Astrocyte (in vitro differentiated cells and primary cell): ENCODE measurements around the gene ETFA. TPM values are rescaled to one million over a fixed set of nuclear protein-coding genes. Genes with fewer than 3 reads are reported as not detected.
A peak's percentile ranks its signal among the peaks of the same experiment; 100 is the strongest.

Experiments
- DNase-seq: peaks from one replicate; pipeline ENCODE4 v3.0.0-alpha.2; 2010; ENCODE audit warnings: low read depth
- FAIRE-seq: peaks from 2 replicates; lab custom pipeline; 2011; peaks lifted over from hg19 to GRCh38; lab: Jason Lieb, UNC
- H2AFZ ChIP-seq: 2 replicates; pipeline ENCODE4 v1.6.0; 2012; ENCODE audit warnings: low read depth, low read length, inconsistent platforms
- H3K27ac ChIP-seq: 2 replicates; pipeline ENCODE4 v1.5.1; 2011; ENCODE audit warnings: low read depth, low read length, inconsistent platforms
- H3K27me3 ChIP-seq: 2 replicates; pipeline ENCODE4 v1.6.0; 2011; ENCODE audit warnings: low read length, inconsistent platforms; ENCODE audit not compliant: insufficient read depth
- H3K36me3 ChIP-seq: 2 replicates; pipeline ENCODE4 v1.5.1; 2011; ENCODE audit warnings: low read length, inconsistent platforms; ENCODE audit not compliant: insufficient read depth
- H3K4me1 ChIP-seq: 2 replicates; pipeline ENCODE4 v1.5.1; 2011; ENCODE audit warnings: low read length, inconsistent platforms; ENCODE audit not compliant: insufficient read depth
- H3K4me2 ChIP-seq: 2 replicates; pipeline ENCODE4 v1.6.0; 2012; ENCODE audit warnings: low read length, inconsistent platforms
- H3K4me3 ChIP-seq: 2 replicates; pipeline ENCODE4 v1.5.1; 2011; ENCODE audit warnings: low read depth, mild to moderate bottlenecking, low read length, inconsistent platforms; ENCODE audit not compliant: insufficient read depth
- H3K79me2 ChIP-seq: 2 replicates; pipeline ENCODE4 v1.6.0; 2012; ENCODE audit warnings: mild to moderate bottlenecking, low read length, inconsistent platforms; ENCODE audit not compliant: insufficient read depth
- H3K9ac ChIP-seq: 2 replicates; pipeline ENCODE4 v1.6.0; 2012; ENCODE audit warnings: mild to moderate bottlenecking, low read length, inconsistent platforms
- H3K9me3 ChIP-seq: 2 replicates; pipeline ENCODE4 v1.5.1; 2012; ENCODE audit warnings: low read depth, mild to moderate bottlenecking, low read length, inconsistent platforms; ENCODE audit not compliant: insufficient read depth
- H4K20me1 ChIP-seq: 2 replicates; pipeline ENCODE4 v1.6.0; 2012; ENCODE audit warnings: low read length, inconsistent platforms; ENCODE audit not compliant: insufficient read depth
- H3K27ac Mint-ChIP-seq: one replicate; pipeline ENCODE4 v1.8.0; 2021; ENCODE audit warnings: mild to moderate bottlenecking, mixed read lengths; ENCODE audit not compliant: unreplicated experiment
- H3K27me3 Mint-ChIP-seq: one replicate; pipeline ENCODE4 v1.8.0; 2021; ENCODE audit warnings: low read depth, mixed read lengths; ENCODE audit not compliant: unreplicated experiment
- H3K36me3 Mint-ChIP-seq: one replicate; pipeline ENCODE4 v1.8.0; 2021; ENCODE audit warnings: low read depth, mixed read lengths; ENCODE audit not compliant: unreplicated experiment
- H3K4me1 Mint-ChIP-seq: one replicate; pipeline ENCODE4 v1.8.0; 2021; ENCODE audit warnings: low read depth, mixed read lengths; ENCODE audit not compliant: unreplicated experiment
- H3K4me3 Mint-ChIP-seq: one replicate; pipeline ENCODE4 v1.8.0; 2021; ENCODE audit warnings: mild to moderate bottlenecking, moderate library complexity, mixed read lengths; ENCODE audit not compliant: unreplicated experiment
- H3K9me3 Mint-ChIP-seq: one replicate; pipeline ENCODE4 v1.8.0; 2021; ENCODE audit warnings: mild to moderate bottlenecking, mixed read lengths; ENCODE audit not compliant: unreplicated experiment
- EZH2 ChIP-seq: IDR thresholded peaks from 2 replicates; pipeline ENCODE4 v1.6.1; 2012; ENCODE audit warnings: mild to moderate bottlenecking, low read length, inconsistent platforms; ENCODE audit not compliant: insufficient read depth
- total RNA-seq: library from RNA; stranded (reverse); gene quantifications from 2 replicates; pipeline ENCODE4 v1.2.1, GENCODE V29; 2021
- TF ChIP-seq, protein P1 (sequence below): IDR thresholded peaks from 2 replicates; pipeline ENCODE4 v1.5.1; 2011; ENCODE audit warnings: low read depth, mild to moderate bottlenecking, inconsistent platforms, low read length, moderate library complexity; ENCODE audit not compliant: insufficient read depth

Gene ETFA
- total RNA-seq, 1 donor from 2014 or later = 126 TPM

DNA sequence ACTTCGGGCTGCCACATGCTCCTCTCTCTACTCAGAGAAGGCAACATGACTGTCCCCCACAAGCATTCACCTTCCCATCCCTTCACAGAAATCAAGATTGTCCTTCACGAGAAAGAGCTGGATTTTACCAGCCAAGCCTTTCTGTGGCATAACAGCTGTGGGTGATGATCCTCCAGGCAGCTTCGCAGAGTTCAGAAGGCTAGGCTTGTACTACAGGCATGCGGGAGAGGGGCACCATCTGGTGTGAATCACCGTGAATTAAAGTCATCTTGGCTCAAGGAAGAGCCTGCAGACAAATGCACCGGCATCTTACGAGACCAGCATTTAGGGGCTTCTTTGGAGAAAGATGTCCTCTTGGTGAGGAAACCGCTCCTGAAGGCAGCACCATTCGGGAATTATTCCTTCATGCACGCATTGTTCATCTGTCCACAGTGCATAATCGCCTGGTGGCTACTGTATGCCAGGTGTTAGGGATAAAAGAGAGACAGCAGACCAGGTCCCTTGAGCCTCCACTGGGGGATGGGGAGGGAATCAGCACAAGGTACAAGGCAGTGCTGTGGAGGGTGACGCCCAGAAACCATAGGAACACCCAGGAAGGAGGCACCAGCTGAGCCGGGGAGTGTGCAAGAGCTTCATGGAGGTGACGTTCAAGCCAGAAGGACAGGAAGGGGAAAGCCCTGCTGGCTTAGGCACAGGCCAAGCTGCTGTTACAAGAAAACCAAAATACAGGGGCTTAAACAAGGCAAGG, 142.9 kb downstream of the ETFA start:
- Histone ChIP-seq H2AFZ (no peak overlapping the region), H3K27ac (no peak overlapping the region), H3K9me3 (no peaks in the 10 kb centered on the region), H4K20me1 (no peaks in the 10 kb centered on the region), H3K9ac (no peak overlapping the region), H3K4me2 (no peak overlapping the region), H3K4me1 (no peaks in the 10 kb centered on the region), H3K79me2 (no peaks in the 10 kb centered on the region), H3K36me3 (no peaks in the 10 kb centered on the region), H3K27me3 (no peaks in the 10 kb centered on the region), H3K4me3 (no peak overlapping the region)
- Mint-ChIP-seq H3K4me1 (peaks cover 11% of the 10 kb centered on the region), H3K27me3 (peaks cover 27% of the 10 kb centered on the region), H3K36me3 (peaks cover 4% of the 10 kb centered on the region), H3K27ac (no peak overlapping the region), H3K9me3 (no peaks in the 10 kb centered on the region), H3K4me3 (peak overlapping the region; percentile 57)
- TF ChIP-seq, protein P1, sequence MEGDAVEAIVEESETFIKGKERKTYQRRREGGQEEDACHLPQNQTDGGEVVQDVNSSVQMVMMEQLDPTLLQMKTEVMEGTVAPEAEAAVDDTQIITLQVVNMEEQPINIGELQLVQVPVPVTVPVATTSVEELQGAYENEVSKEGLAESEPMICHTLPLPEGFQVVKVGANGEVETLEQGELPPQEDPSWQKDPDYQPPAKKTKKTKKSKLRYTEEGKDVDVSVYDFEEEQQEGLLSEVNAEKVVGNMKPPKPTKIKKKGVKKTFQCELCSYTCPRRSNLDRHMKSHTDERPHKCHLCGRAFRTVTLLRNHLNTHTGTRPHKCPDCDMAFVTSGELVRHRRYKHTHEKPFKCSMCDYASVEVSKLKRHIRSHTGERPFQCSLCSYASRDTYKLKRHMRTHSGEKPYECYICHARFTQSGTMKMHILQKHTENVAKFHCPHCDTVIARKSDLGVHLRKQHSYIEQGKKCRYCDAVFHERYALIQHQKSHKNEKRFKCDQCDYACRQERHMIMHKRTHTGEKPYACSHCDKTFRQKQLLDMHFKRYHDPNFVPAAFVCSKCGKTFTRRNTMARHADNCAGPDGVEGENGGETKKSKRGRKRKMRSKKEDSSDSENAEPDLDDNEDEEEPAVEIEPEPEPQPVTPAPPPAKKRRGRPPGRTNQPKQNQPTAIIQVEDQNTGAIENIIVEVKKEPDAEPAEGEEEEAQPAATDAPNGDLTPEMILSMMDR = no peak
- no peak for TF ChIP-seq EZH2
- no peak for DNase-seq
- no peak for FAIRE-seq

DNA sequence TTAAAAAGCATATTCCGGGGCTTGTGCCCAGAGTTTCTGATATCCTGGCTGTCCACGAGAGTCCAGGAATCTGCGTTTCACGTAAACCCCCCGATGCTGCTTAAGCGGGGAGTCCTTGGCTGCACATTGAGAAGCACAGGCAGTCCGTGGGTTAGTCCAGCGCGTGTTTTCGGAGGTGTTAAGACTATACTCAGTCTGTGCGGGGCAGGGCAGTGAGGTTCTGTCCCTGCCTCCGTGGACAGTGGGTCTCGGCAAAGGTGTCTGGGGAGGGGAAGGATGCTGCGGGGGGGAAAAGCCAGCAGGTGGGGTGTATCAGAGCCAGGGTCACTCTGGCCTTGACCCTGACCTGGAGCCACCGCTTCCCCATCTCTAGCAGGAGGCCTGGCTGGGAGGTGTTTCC, 145.3 kb downstream of the ETFA start:
- no peaks in the 10 kb centered on the region for H3K27me3 ChIP-seq
- Mint-ChIP-seq H3K27me3 (peaks cover 16% of the 10 kb centered on the region), H3K36me3 (no peaks in the 10 kb centered on the region), H3K27ac (no peak overlapping the region), H3K9me3 (no peaks in the 10 kb centered on the region), H3K4me3 (no peak overlapping the region), H3K4me1 (peaks cover 11% of the 10 kb centered on the region)
- DNase-seq = no peak
- no peaks in the 10 kb centered on the region for H4K20me1 ChIP-seq
- no peak for TF ChIP-seq EZH2
- H3K9ac ChIP-seq = no peak overlapping the region
- no peak overlapping the region for H3K27ac ChIP-seq
- no peak overlapping the region for H3K4me3 ChIP-seq
- no peaks in the 10 kb centered on the region for H3K9me3 ChIP-seq
- FAIRE-seq = no peak
- H3K36me3 ChIP-seq = no peaks in the 10 kb centered on the region
- no peak overlapping the region for H2AFZ ChIP-seq
- H3K79me2 ChIP-seq = no peaks in the 10 kb centered on the region
- no peak overlapping the region for H3K4me2 ChIP-seq
- no peaks in the 10 kb centered on the region for H3K4me1 ChIP-seq

Other genes starting within 250 kb of the ETFA start
- gene ISL2, start 25.3 kb upstream of the ETFA start, total RNA-seq = 1.3 and 2.1 TPM in 2 replicates